ENCODE results near the gene PNPLA7.
"Not testable (repeated sequence)": the region's sequence is repeated elsewhere in the genome, so short reads cannot be mapped to it uniquely, and the experiment has no call there.

Gene PNPLA7

GRCh38 chr9:137532891-137533468 lies 17.2 kb downstream of the PNPLA7 start:
- not testable (repeated sequence) for H3K9ac ChIP-seq (ENCODE audit: low read length in 5 of 5); H3K27ac ChIP-seq (ENCODE audit: low read depth, low read length); H3K4me3 ChIP-seq (ENCODE audit: low read depth in 1 of 5, low read length in 5 of 5); H3K27me3 ChIP-seq (ENCODE audit: control insufficient read depth in 5 of 5, insufficient read depth in 4 of 5, low read length in 5 of 5); H3K36me3 ChIP-seq (ENCODE audit: control insufficient read depth in 5 of 5, insufficient read depth in 5 of 5, low read length in 5 of 5); H3K9me3 ChIP-seq (ENCODE audit: control insufficient read depth in 5 of 5, low read length in 5 of 5)
- peaks cover 3 to 11% (median 9%) of the 10 kb centered on the region in 5 donors for H3K4me1 ChIP-seq (ENCODE audit: control insufficient read depth in 5 of 5, insufficient read depth in 5 of 5, low read length in 5 of 5)

DNA sequence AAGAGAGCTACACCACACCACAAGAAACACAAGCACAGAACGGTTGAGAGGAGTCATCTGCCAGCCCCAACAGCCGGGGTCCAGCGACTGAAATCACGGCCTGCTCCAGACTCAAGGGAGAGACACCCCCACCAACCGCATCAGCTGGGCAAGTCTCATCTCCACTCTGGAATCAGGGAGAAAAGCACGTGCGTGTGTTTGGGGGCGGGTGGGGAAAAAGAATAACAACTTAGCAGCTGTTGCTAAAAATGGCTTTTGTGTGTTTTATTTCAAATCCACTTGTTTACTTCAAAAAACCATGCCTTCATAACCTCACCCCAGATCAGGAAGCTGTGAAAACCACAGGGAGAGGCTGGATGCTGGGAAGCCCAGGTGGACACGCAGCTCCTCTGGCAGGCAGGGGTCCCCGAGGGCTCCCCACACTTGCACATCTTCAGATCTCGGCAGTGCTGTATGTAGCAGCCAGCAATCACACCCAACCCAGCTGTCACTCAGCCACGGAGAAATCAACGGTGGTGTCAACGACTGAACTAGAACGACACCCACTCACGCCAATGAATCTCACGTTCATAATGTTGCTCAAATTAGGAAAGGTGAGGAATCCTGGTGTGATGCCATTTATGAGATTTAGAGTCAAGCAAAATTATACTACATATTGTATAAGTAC lies 19.0 kb downstream of the PNPLA7 start:
- Histone ChIP-seq H3K4me1 (ENCODE audit: control insufficient read depth in 5 of 5, insufficient read depth in 5 of 5, low read length in 5 of 5) (peaks cover 3 to 11% (median 9%) of the 10 kb centered on the region in 5 donors), H3K27ac (ENCODE audit: low read depth, low read length) (no peak overlapping the region), H3K4me3 (ENCODE audit: low read depth in 1 of 5, low read length in 5 of 5) (no peak overlapping the region), H3K9ac (ENCODE audit: low read length in 5 of 5) (no peak overlapping the region), H3K9me3 (ENCODE audit: control insufficient read depth in 5 of 5, low read length in 5 of 5) (no peaks in the 10 kb centered on the region), H3K27me3 (ENCODE audit: control insufficient read depth in 5 of 5, insufficient read depth in 4 of 5, low read length in 5 of 5) (no peaks in the 10 kb centered on the region), H3K36me3 (ENCODE audit: control insufficient read depth in 5 of 5, insufficient read depth in 5 of 5, low read length in 5 of 5) (peaks cover 0 to 3% (median 0%) of the 10 kb centered on the region in 5 donors)

DNA sequence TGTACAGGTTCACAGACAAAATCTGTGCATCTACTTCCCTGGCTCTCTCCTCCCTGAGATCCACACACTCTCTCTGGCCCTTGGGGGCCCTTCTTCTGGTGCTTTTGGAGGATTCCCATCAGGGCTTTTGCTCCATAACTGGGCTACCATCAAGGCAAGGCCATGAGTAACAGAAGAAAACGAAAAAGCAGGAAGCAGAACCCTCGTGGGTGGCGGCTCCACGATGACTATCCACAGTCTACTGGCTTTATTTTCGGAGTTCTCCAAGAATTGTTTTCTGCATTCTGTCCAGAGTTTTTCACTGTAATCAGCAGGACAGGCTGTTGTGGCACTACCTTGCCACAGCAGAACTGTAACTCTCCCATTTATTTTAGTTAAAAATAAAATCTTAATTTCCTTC lies 19.9 kb downstream of the PNPLA7 start:
- Histone ChIP-seq H3K36me3 (ENCODE audit: control insufficient read depth in 5 of 5, insufficient read depth in 5 of 5, low read length in 5 of 5) (peaks cover 0 to 3% (median 0%) of the 10 kb centered on the region in 5 donors), H3K9ac (ENCODE audit: low read length in 5 of 5) (no peak overlapping the region), H3K4me1 (ENCODE audit: control insufficient read depth in 5 of 5, insufficient read depth in 5 of 5, low read length in 5 of 5) (peaks cover 3 to 13% (median 11%) of the 10 kb centered on the region in 5 donors), H3K27me3 (ENCODE audit: control insufficient read depth in 5 of 5, insufficient read depth in 4 of 5, low read length in 5 of 5) (no peaks in the 10 kb centered on the region), H3K4me3 (ENCODE audit: low read depth in 1 of 5, low read length in 5 of 5) (no peak overlapping the region), H3K27ac (ENCODE audit: low read depth, low read length) (no peak overlapping the region), H3K9me3 (ENCODE audit: control insufficient read depth in 5 of 5, low read length in 5 of 5) (no peaks in the 10 kb centered on the region)

GRCh38 chr9:137524981-137525317 lies 25.3 kb downstream of the PNPLA7 start:
- no peak overlapping the region for H3K27ac ChIP-seq (ENCODE audit: low read depth, low read length)
- no peaks in the 10 kb centered on the region for H3K9me3 ChIP-seq (ENCODE audit: control insufficient read depth in 5 of 5, low read length in 5 of 5)
- no peaks in the 10 kb centered on the region for H3K27me3 ChIP-seq (ENCODE audit: control insufficient read depth in 5 of 5, insufficient read depth in 4 of 5, low read length in 5 of 5)
- H3K4me1 ChIP-seq (ENCODE audit: control insufficient read depth in 5 of 5, insufficient read depth in 5 of 5, low read length in 5 of 5) = peaks cover 0 to 3% (median 0%) of the 10 kb centered on the region in 5 donors
- H3K4me3 ChIP-seq (ENCODE audit: low read depth in 1 of 5, low read length in 5 of 5) = no peak overlapping the region
- peaks cover 0 to 26% (median 16%) of the 10 kb centered on the region in 5 donors for H3K36me3 ChIP-seq (ENCODE audit: control insufficient read depth in 5 of 5, insufficient read depth in 5 of 5, low read length in 5 of 5)
- no peak overlapping the region for H3K9ac ChIP-seq (ENCODE audit: low read length in 5 of 5)

- Histone ChIP-seq H3K4me1 (ENCODE audit: control insufficient read depth in 5 of 5, insufficient read depth in 5 of 5, low read length in 5 of 5) (peaks cover 0 to 3% (median 0%) of the 10 kb centered on the region in 5 donors), H3K36me3 (ENCODE audit: control insufficient read depth in 5 of 5, insufficient read depth in 5 of 5, low read length in 5 of 5) (peaks cover 0 to 32% (median 21%) of the 10 kb centered on the region in 5 donors), H3K27me3 (ENCODE audit: control insufficient read depth in 5 of 5, insufficient read depth in 4 of 5, low read length in 5 of 5) (no peaks in the 10 kb centered on the region), H3K9me3 (ENCODE audit: control insufficient read depth in 5 of 5, low read length in 5 of 5) (no peaks in the 10 kb centered on the region), H3K27ac (ENCODE audit: low read depth, low read length) (no peak overlapping the region), H3K9ac (ENCODE audit: low read length in 5 of 5) (no peak overlapping the region), H3K4me3 (ENCODE audit: low read depth in 1 of 5, low read length in 5 of 5) (no peak overlapping the region)
Measured at GRCh38 chr9:137524161-137524980, 25.8 kb downstream of the PNPLA7 start.

- H3K4me3 ChIP-seq (ENCODE audit: low read depth in 1 of 5, low read length in 5 of 5) = no peak overlapping the region
- peaks cover 0 to 34% (median 24%) of the 10 kb centered on the region in 5 donors for H3K36me3 ChIP-seq (ENCODE audit: control insufficient read depth in 5 of 5, insufficient read depth in 5 of 5, low read length in 5 of 5)
- H3K9ac ChIP-seq (ENCODE audit: low read length in 5 of 5) = no peak overlapping the region
- no peaks in the 10 kb centered on the region for H3K9me3 ChIP-seq (ENCODE audit: control insufficient read depth in 5 of 5, low read length in 5 of 5)
- no peak overlapping the region for H3K27ac ChIP-seq (ENCODE audit: low read depth, low read length)
- H3K27me3 ChIP-seq (ENCODE audit: control insufficient read depth in 5 of 5, insufficient read depth in 4 of 5, low read length in 5 of 5) = no peaks in the 10 kb centered on the region
- H3K4me1 ChIP-seq (ENCODE audit: control insufficient read depth in 5 of 5, insufficient read depth in 5 of 5, low read length in 5 of 5) = peaks cover 0 to 3% (median 0%) of the 10 kb centered on the region in 5 donors
Measured at GRCh38 chr9:137522746-137523455, 27.3 kb downstream of the PNPLA7 start.

DNA sequence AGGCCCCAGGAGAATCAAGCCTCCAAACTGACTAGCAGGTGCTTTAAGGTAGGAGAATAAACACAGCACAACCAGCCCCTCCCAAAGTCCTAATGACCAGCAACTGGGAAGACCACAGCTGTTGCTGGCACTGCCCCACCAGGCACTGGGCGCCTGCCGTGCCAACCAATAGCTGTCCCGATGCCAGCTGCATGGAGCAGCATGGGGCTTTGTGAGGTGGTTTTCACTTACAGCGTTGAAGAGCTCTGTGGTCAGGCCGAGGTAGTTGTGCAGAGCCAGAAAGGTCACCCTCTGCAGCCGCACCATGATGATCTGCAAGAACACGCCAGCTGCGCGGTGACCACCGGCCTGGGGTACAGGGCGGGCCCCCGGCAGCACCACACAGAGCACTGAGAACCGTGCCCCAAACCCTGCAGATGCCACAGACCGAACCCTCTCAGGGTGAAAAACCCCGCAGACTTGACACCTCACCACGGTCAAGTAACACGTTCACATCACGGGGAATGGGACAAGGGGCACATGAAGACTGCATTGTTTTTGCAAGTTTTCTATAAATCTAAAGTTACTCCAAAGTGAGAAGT lies 28.7 kb downstream of the PNPLA7 start:
- peaks cover 0 to 3% (median 0%) of the 10 kb centered on the region in 5 donors for H3K4me1 ChIP-seq (ENCODE audit: control insufficient read depth in 5 of 5, insufficient read depth in 5 of 5, low read length in 5 of 5)
- H3K36me3 ChIP-seq (ENCODE audit: control insufficient read depth in 5 of 5, insufficient read depth in 5 of 5, low read length in 5 of 5) = peaks cover 0 to 34% (median 24%) of the 10 kb centered on the region in 5 donors
- H3K27ac ChIP-seq (ENCODE audit: low read depth, low read length) = no peak overlapping the region
- no peak overlapping the region for H3K4me3 ChIP-seq (ENCODE audit: low read depth in 1 of 5, low read length in 5 of 5)
- H3K9me3 ChIP-seq (ENCODE audit: control insufficient read depth in 5 of 5, low read length in 5 of 5) = no peaks in the 10 kb centered on the region
- H3K27me3 ChIP-seq (ENCODE audit: control insufficient read depth in 5 of 5, insufficient read depth in 4 of 5, low read length in 5 of 5) = no peaks in the 10 kb centered on the region
- no peak overlapping the region for H3K9ac ChIP-seq (ENCODE audit: low read length in 5 of 5)

DNA sequence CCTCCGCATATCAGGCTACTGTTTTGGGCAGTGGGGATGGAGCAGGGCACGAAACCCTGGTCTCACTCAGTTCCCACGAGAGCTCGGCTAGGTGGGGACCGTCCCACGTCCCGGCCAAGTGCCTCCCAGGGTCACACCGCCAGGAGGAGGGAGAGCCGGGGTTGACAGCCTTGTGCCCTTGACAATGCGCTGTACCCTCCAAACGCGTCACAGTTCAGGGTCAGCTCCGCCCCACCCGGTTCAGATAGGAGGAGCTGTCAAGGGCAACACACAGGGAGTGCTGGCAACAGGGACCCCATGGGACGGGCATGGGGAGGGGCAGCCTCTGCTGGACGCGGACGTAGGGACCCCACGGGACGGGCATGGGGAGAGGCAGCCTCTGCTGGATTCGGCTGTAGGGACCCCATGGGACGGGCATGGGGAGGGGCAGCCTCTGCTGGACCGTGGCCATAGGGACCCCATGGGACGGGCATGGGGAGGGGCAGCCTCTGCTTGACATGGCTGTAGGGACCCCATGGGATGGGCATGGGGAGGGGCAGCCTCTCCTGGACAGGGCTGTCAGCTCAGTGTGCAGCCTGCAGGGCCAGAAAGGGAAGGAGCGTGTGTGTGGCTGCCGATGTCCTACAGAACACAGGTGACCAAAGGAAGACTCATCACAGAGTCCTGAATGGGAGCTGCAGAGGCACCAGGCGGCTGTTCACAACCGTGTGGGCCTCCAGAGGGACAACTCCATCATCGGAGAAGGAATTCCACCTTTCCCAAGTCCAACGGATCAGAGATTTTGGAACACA lies 29.4 kb downstream of the PNPLA7 start:
- Histone ChIP-seq H3K4me1 (ENCODE audit: control insufficient read depth in 5 of 5, insufficient read depth in 5 of 5, low read length in 5 of 5) (peaks cover 0 to 3% (median 0%) of the 10 kb centered on the region in 5 donors), H3K27me3 (ENCODE audit: control insufficient read depth in 5 of 5, insufficient read depth in 4 of 5, low read length in 5 of 5) (no peaks in the 10 kb centered on the region), H3K36me3 (ENCODE audit: control insufficient read depth in 5 of 5, insufficient read depth in 5 of 5, low read length in 5 of 5) (peaks cover 0 to 34% (median 24%) of the 10 kb centered on the region in 5 donors), H3K9ac (ENCODE audit: low read length in 5 of 5) (no peak overlapping the region), H3K4me3 (ENCODE audit: low read depth in 1 of 5, low read length in 5 of 5) (no peak overlapping the region), H3K9me3 (ENCODE audit: control insufficient read depth in 5 of 5, low read length in 5 of 5) (no peaks in the 10 kb centered on the region), H3K27ac (ENCODE audit: low read depth, low read length) (no peak overlapping the region)

GRCh38 chr9:137519553-137519952 lies 30.6 kb downstream of the PNPLA7 start:
- no peaks in the 10 kb centered on the region for H3K4me1 ChIP-seq (ENCODE audit: control insufficient read depth in 5 of 5, insufficient read depth in 5 of 5, low read length in 5 of 5)
- no peak overlapping the region for H3K27ac ChIP-seq (ENCODE audit: low read depth, low read length)
- no peaks in the 10 kb centered on the region for H3K9me3 ChIP-seq (ENCODE audit: control insufficient read depth in 5 of 5, low read length in 5 of 5)
- no peaks in the 10 kb centered on the region for H3K27me3 ChIP-seq (ENCODE audit: control insufficient read depth in 5 of 5, insufficient read depth in 4 of 5, low read length in 5 of 5)
- H3K9ac ChIP-seq (ENCODE audit: low read length in 5 of 5) = no peak overlapping the region
- H3K36me3 ChIP-seq (ENCODE audit: control insufficient read depth in 5 of 5, insufficient read depth in 5 of 5, low read length in 5 of 5) = peaks cover 0 to 43% (median 26%) of the 10 kb centered on the region in 5 donors
- H3K4me3 ChIP-seq (ENCODE audit: low read depth in 1 of 5, low read length in 5 of 5) = no peak overlapping the region
